Stimulated activated CD4-positive, alpha-beta T cell treated with anti-CD3 and anti-CD28 coated beads, Interleukin-1b, Interleukin-23, amount 100 ng/mL, for 48 hours (primary cell): Measurements from ENCODE around the gene NFIB.

Experiments used
- DNase-seq: peaks from one replicate; pipeline ENCODE4 v3.0.0-alpha.2; 2020

The NFIB gene

GRCh38 chr9:14238518-14238917 lies 75.4 kb downstream of the NFIB start:
- no peak for DNase-seq

GRCh38 chr9:14238079-14238478 lies 75.9 kb downstream of the NFIB start:
- DNase-seq, result no peak

DNA sequence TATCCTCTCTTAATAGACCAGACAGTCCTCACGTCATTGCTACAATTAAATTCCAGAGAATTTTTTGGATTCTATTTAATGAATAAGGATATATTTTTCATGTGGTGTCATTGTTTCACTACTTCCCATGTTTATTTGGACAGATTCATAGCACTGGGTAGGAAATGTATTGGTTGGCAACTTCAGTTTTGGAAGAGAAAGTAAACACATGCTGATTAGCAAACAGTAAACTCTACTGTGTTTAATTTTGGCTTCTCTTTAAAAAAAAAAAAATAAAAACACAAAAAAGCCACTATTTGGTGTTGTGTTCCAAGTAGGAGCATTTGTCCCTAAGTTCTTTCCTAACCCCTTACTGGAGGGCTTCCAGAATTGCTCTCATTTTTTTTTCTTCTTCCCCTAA lies 77.3 kb downstream of the NFIB start:
- no peak for DNase-seq

GRCh38 chr9:14232111-14232510 lies 81.8 kb downstream of the NFIB start:
- DNase-seq, result no peak

DNA sequence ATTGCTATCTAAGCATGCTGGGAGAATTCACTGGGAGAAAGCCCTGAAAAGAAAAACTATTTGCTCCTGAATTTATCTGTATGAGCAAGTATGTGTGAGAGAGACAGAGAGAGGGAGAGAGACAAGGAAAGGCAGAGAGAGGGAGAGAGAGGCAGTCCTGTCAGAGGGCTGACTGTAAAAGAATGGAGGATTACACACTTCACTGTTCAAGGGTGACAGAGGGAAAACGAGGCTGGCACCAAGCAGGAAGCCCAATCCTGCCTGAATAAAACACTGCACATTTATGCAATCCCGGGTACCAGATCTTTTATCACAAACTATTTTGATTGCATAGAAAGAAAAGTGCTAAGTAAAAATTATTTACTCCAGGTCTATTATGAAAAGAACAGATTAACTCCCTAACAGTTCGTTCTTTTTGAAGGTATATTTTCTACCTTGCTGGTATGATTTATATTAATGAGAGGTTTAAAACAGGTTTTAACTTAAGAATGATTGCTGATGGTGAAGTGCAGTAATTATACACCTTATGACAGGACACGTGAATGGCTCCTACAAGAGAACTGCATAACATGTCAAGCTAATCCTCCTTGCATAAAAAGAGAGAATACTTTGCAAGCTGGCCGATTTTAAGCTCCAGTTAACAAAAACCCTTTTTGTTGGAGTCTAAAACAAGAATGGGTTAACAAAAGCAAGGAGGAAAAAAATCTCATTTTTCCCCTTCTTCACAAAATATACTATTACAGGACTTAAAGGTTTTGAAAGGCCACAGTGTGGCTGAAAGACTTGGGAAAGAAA lies 82.5 kb downstream of the NFIB start:
- no peak for DNase-seq

GRCh38 chr9:14228602-14229001 lies 85.3 kb downstream of the NFIB start:
- no peak for DNase-seq

GRCh38 chr9:14226855-14227532 lies 86.9 kb downstream of the NFIB start:
- no peak for DNase-seq

DNA sequence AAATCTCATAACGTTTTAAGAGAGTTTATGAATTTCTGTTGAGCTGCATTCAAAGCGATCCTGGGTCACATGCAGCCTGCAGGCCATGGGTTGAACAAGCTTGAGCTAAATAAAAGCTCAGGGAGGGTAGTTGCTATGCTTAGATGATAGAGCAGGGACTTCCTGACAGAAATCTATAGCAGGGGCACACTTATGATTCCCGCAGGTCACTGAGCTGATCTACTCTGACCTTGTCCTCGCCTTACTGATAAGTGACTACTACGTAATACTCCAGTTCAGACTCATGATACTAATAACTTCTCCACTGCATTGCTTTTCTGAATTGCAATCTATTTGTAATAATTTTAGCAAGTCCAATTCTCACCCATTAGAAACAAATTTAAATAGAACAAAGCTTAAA lies 90.9 kb downstream of the NFIB start:
- DNase-seq, result no peak

GRCh38 chr9:14222149-14222835 lies 91.6 kb downstream of the NFIB start:
- no peak for DNase-seq

DNA sequence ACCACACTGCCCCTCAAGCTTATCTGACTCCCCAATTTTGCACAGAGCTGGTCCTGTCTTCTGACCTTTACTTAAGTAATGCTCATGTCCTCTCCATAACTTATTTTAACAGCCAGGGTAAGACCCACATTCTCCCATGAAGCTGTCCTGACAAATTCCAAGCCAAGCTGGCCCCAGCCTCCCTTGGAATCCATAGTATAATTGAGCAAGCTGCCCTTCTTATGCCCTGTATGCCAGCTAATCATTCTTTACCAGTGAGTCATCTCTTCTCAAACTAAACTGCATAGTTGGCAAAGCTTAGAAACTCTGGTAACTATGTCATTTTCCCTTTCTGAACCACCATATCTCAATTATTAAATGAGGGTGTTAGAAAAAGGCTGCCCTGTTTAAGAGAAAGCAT lies 92.4 kb downstream of the NFIB start:
- DNase-seq, result no peak

DNA sequence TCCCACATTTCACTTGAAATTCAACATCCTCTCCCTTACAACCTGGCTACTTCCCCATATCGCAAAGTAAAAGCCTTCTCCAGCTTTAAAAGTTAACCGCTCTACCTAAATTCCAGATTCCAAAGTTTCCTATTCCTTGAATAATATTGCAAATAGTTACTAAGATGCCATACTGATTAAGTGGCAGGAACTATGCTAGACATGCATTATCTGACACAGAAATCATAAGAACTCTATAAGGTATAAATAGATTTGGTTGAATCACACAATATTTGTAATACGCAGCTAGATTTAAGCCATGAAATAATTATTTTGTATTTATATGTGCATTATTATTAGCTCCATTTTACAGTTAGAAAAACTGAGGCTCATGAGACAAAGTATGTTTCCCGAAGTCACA lies 92.8 kb downstream of the NFIB start:
- DNase-seq, result no peak

- no peak for DNase-seq
These were observed 93.7 kb downstream of the NFIB start for GRCh38 chr9:14220256-14220655.

- DNase-seq, result no peak
These were observed 94.1 kb downstream of the NFIB start for GRCh38 chr9:14219850-14220249.

GRCh38 chr9:14218253-14218652 lies 95.7 kb downstream of the NFIB start:
- DNase-seq, result no peak

GRCh38 chr9:14216612-14217194 lies 97.2 kb downstream of the NFIB start:
- no peak for DNase-seq

GRCh38 chr9:14215614-14216013 lies 98.3 kb downstream of the NFIB start:
- DNase-seq, result no peak

GRCh38 chr9:14214693-14215092 lies 99.2 kb downstream of the NFIB start:
- DNase-seq, result no peak

DNA sequence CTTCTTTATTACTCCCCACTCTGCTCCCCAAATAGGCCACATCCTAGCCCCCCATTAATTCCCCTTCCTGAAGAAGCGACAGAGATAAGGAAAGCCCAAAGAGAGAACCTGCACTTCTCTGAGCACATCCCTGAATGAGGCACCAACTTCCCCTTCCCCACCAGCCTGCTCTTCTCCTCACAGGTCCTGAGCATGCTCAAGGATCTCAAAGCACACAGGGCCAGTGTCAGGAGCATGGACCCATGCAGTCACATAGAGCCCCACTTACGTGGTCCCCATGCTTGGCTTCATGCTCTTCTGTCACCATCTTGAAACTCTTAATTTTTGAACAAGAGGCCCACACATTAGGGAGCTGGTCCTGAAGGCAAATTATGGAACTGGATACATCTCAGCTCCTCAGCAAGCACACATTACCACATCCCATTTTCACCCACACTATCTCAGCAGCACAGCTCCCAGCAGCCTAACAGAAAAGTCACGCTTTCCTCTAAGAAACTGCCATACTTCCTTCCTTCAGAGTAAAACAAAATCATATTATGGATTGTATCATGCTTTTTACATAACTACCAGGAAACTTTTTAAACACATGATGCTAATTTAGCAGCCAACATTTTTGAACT lies 99.8 kb downstream of the NFIB start:
- no peak for DNase-seq

DNA sequence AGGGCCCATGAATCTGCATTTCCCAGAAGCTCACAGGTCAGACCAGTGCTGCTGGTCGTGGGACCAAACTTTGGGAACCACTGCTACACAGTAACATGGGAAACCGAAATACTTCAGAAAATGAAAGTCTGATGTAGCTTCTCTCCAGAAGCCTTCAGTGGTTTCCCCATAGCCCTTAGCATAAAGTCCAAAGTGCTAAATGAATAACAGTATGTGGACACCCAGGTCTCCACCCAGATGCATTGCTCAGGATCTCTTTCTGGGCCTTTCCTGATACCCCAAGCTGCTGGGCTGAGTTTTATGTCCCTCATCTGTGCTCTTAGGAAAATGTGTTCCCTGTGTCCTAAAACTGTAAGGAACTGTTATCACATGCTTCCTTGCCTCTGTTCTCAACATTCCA lies 100.4 kb downstream of the NFIB start:
- no peak for DNase-seq

- no peak for DNase-seq
These were observed 101.1 kb downstream of the NFIB start for GRCh38 chr9:14212697-14213420.

- no peak for DNase-seq
These were observed 101.9 kb downstream of the NFIB start for GRCh38 chr9:14212077-14212476.

DNA sequence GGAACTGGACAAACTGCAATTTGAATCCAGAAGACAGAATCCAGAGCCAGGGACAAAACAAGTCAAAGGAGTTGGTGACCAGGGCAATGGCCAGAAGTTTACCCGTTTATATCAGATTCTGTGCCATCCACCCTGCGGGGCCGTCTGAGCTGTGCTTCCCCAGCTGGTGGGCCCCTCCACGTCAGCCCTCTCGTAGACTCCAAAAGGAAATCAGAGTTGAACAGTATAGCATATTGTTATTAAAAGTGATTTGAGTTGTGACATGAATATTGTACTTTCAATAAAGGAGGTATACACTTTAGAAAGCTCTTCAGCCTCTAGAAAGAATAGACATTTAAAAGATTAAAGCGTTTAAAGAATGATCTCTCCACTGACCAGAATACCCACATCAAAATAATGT lies 102.4 kb downstream of the NFIB start:
- DNase-seq, result no peak

GRCh38 chr9:14210428-14210827 lies 103.5 kb downstream of the NFIB start:
- no peak for DNase-seq
